Fibroblast of lung (primary cell): ENCODE measurements around the gene JPH2. TPM values are rescaled to one million over a fixed set of nuclear protein-coding genes. Genes with fewer than 3 reads are reported as not detected.

Experiments used
- DNase-seq, 2 donors: peaks; one replicate each; pipeline versions ENCODE4 v3.0.0 to v3.0.0-alpha.2; 2010; ENCODE audit warnings: low read depth in 2 of 2
- H2AFZ ChIP-seq: 2 replicates; pipeline ENCODE4 v1.5.1; 2012; ENCODE audit warnings: low read length, control low read depth, inconsistent platforms
- H3K27ac ChIP-seq: 2 replicates; pipeline ENCODE4 v1.5.1; 2011; ENCODE audit warnings: low read length, control low read depth; ENCODE audit not compliant: insufficient read depth
- H3K27me3 ChIP-seq: 2 replicates; pipeline ENCODE4 v1.5.1; 2011; ENCODE audit warnings: mild to moderate bottlenecking, low read length; ENCODE audit not compliant: control insufficient read depth, insufficient read depth
- H3K36me3 ChIP-seq: 2 replicates; pipeline ENCODE4 v1.5.1; 2011; ENCODE audit warnings: low read length; ENCODE audit not compliant: control insufficient read depth, insufficient read depth
- H3K4me1 ChIP-seq: 2 replicates; pipeline ENCODE4 v1.5.1; 2011; ENCODE audit warnings: low read length; ENCODE audit not compliant: control insufficient read depth, insufficient read depth; ENCODE audit errors: extremely low read depth
- H3K4me2 ChIP-seq: 2 replicates; pipeline ENCODE4 v1.5.1; 2011; ENCODE audit warnings: low read length, control low read depth; ENCODE audit not compliant: insufficient read depth; ENCODE audit errors: extremely low read depth
- H3K4me3 ChIP-seq, 4 experiments: fragments of 200-600 bp in 1 of 4; sonication (generic) in 1 of 4; replicated peaks in 1 of 4; 2 replicates each; pipeline ENCODE4 v1.5.1; 2011 to 2016; ENCODE audit warnings: low read length in 4 of 4, low read depth in 3 of 4, mild to moderate bottlenecking in 3 of 4, control low read depth in 2 of 4, inconsistent platforms in 1 of 4, mixed read lengths in 1 of 4; ENCODE audit not compliant: insufficient read depth in 1 of 4; ENCODE audit errors: control extremely low read depth in 1 of 4
- H3K79me2 ChIP-seq: 2 replicates; pipeline ENCODE4 v1.5.1; 2012; ENCODE audit warnings: mild to moderate bottlenecking, low read length, inconsistent platforms; ENCODE audit not compliant: control insufficient read depth, insufficient read depth
- H3K9ac ChIP-seq: 2 replicates; pipeline ENCODE4 v1.5.1; 2011; ENCODE audit warnings: mild to moderate bottlenecking, low read length, control low read depth; ENCODE audit not compliant: insufficient read depth
- H3K9me3 ChIP-seq: 2 replicates; pipeline ENCODE4 v1.5.1; 2012; ENCODE audit warnings: low read depth, low read length; ENCODE audit not compliant: control insufficient read depth, insufficient read depth
- H4K20me1 ChIP-seq: 2 replicates; pipeline ENCODE4 v1.5.1; 2011; ENCODE audit warnings: low read length; ENCODE audit not compliant: control insufficient read depth, insufficient read depth; ENCODE audit errors: extremely low read depth
- EZH2 ChIP-seq: IDR thresholded peaks from 2 replicates; pipeline ENCODE4 v1.5.1; 2012; ENCODE audit warnings: low read length, control low read depth, mild to moderate bottlenecking; ENCODE audit errors: missing control alignments
- polyA plus RNA-seq, 2 donors: library from polyadenylated mRNA; depleted of rRNA in 1 of 2; stranded (reverse) in 1 of 2; unstranded in 1 of 2; fragments of >200 nt; gene quantifications; 2 replicates each; pipeline ENCODE4 v1.2.1, GENCODE V29; 2011 to 2012; ENCODE audit warnings: missing spikeins in 1 of 2
- total RNA-seq: library from RNA; depleted of rRNA; stranded (reverse); fragments of >200 nt; gene quantifications from 2 replicates; pipeline ENCODE4 v1.2.1, GENCODE V29; 2014
- TF ChIP-seq, protein P1 (sequence below), 2 donors: IDR thresholded peaks in 1 of 2; conservative IDR thresholded peaks in 1 of 2; 1 replicate in 1 of 2; 2 replicates in 1 of 2; pipeline ENCODE4 v1.5.1; 2011 to 2012; ENCODE audit warnings: low read length in 2 of 2, control low read depth in 1 of 2, inconsistent platforms in 1 of 2, low read depth in 1 of 2, mild to moderate bottlenecking in 1 of 2

Gene JPH2
- total and polyA plus RNA-seq, 2 donors (not counting 1 experiment from before 2014, with no cell fraction given) = 0.66 to 4.9 TPM

DNA sequence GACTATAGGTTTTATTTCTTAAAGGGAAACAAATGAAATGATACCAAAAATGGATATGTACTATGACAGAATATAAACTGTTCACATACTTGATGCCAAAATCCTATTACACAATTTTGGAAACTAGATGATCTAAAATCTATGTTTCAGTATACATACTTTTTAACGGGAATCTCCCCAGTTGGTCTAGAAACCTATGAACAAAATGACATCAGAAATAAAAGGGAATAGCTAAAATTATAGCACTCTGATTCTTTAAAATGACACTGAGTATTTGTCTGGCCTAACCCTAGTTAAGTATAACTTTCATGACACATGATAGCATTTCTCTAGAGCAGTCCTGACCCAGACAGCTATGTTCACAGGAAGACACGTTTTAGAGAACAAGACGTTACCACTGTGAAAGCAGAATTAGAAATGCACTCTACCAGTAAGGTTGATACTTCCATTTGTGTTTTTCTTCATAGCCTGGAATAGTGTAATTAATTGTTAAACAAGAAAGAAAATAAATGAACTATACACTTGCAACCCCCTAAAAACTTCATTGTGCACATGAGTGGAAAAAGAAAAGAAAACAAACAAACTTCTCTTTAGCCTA, 20.2 kb upstream of the JPH2 start:
- H3K4me1 ChIP-seq = peaks cover 16% of the 10 kb centered on the region
- no peak overlapping the region for H2AFZ ChIP-seq
- H3K4me2 ChIP-seq = peak overlapping the region; percentile 92
- H3K9me3 ChIP-seq = no peaks in the 10 kb centered on the region
- no peaks in the 10 kb centered on the region for H3K27me3 ChIP-seq
- peaks cover 61% of the 10 kb centered on the region for H3K79me2 ChIP-seq
- no peaks in the 10 kb centered on the region for H4K20me1 ChIP-seq
- TF ChIP-seq EZH2 = no peak
- TF ChIP-seq, protein P1, sequence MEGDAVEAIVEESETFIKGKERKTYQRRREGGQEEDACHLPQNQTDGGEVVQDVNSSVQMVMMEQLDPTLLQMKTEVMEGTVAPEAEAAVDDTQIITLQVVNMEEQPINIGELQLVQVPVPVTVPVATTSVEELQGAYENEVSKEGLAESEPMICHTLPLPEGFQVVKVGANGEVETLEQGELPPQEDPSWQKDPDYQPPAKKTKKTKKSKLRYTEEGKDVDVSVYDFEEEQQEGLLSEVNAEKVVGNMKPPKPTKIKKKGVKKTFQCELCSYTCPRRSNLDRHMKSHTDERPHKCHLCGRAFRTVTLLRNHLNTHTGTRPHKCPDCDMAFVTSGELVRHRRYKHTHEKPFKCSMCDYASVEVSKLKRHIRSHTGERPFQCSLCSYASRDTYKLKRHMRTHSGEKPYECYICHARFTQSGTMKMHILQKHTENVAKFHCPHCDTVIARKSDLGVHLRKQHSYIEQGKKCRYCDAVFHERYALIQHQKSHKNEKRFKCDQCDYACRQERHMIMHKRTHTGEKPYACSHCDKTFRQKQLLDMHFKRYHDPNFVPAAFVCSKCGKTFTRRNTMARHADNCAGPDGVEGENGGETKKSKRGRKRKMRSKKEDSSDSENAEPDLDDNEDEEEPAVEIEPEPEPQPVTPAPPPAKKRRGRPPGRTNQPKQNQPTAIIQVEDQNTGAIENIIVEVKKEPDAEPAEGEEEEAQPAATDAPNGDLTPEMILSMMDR (conservative IDR thresholded peaks at IDR 0.05 in 1 of 2, IDR thresholded peaks at IDR 0.05 in 1 of 2; ENCODE audit: low read depth in 1 of 2, low read length in 2 of 2) = no peak
- peak overlapping the region in 3 of 4 experiments; percentile 12 to 86 (median 28) for H3K4me3 ChIP-seq
- peak overlapping the region; percentile 13 for H3K27ac ChIP-seq
- H3K36me3 ChIP-seq = no peaks in the 10 kb centered on the region
- no peak overlapping the region for H3K9ac ChIP-seq
- peak in 1 of 2 donors; percentile 65 for DNase-seq

DNA sequence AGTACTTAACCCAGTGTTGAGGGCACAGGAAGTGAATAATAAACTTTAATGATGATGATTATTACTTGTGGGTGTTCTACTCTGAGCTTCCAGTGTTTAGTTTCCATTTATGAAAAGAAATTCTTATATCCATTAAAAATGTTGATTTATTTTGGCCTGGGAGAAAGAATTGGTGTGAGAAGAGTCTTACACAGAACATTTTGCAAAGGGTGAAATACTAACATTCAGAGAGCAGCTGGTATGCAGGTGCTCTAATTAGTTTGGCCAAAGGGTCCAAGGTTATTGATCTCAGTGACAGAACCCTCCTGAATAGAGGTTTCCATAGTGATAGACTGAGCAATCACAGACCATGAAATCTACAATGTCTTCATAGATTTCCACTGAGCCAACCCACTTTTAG, 19.1 kb upstream of the JPH2 start:
- DNase-seq = no peak
- Histone ChIP-seq H4K20me1 (no peaks in the 10 kb centered on the region), H3K27ac (no peak overlapping the region), H3K79me2 (peaks cover 71% of the 10 kb centered on the region), H3K36me3 (peaks cover under 1% of the 10 kb centered on the region), H3K4me2 (no peak overlapping the region), H3K9me3 (no peaks in the 10 kb centered on the region), H3K4me1 (peaks cover 17% of the 10 kb centered on the region), H2AFZ (no peak overlapping the region), H3K27me3 (no peaks in the 10 kb centered on the region), H3K9ac (no peak overlapping the region), H3K4me3 (no peak overlapping the region)
- TF ChIP-seq, protein P1 (conservative IDR thresholded peaks at IDR 0.05 in 1 of 2, IDR thresholded peaks at IDR 0.05 in 1 of 2; ENCODE audit: low read depth in 1 of 2, low read length in 2 of 2) = no peak
- TF ChIP-seq EZH2 = no peak

DNA sequence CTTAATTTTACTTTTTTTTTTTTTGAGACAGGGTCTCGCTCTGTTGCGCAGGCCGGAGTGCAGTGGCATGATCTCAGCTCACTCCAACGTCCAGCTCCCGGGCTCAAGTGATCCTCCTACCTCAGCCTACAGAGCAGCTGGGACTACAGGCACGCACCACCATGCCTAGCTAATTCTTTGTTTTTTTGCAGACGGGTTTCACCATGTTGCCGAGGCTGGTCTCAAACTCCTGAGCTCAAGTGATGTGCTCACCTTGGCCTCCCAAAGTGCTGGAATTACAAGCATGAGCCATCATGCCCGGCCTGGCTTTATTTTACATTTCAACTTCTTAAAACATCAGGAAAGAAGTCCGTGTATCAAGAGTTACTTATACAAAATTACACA, 17.8 kb upstream of the JPH2 start:
- Histone ChIP-seq H3K4me3 (no peak overlapping the region), H3K36me3 (peaks cover 4% of the 10 kb centered on the region), H3K9me3 (no peaks in the 10 kb centered on the region), H2AFZ (no peak overlapping the region), H3K27ac (peak overlapping the region; percentile 58), H4K20me1 (no peaks in the 10 kb centered on the region), H3K27me3 (no peaks in the 10 kb centered on the region), H3K79me2 (peaks cover 74% of the 10 kb centered on the region), H3K9ac (no peak overlapping the region), H3K4me2 (no peak overlapping the region), H3K4me1 (peaks cover 27% of the 10 kb centered on the region)
- no peak for DNase-seq
- no peak for TF ChIP-seq EZH2
